GM21619 (cell line): ENCODE data around the gene MARCHF2.
"Not testable (repeated sequence)": the region's sequence is repeated elsewhere in the genome, so short reads cannot be mapped to it uniquely, and the experiment has no call there.

ENCODE experiments used
- ATAC-seq: cut with Tn5 transposase; IDR thresholded peaks from one replicate; pipeline ENCODE4 v1.9.1; 2021; ENCODE audit not compliant: unreplicated experiment

MARCHF2 gene, protein sequence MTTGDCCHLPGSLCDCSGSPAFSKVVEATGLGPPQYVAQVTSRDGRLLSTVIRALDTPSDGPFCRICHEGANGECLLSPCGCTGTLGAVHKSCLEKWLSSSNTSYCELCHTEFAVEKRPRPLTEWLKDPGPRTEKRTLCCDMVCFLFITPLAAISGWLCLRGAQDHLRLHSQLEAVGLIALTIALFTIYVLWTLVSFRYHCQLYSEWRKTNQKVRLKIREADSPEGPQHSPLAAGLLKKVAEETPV

DNA sequence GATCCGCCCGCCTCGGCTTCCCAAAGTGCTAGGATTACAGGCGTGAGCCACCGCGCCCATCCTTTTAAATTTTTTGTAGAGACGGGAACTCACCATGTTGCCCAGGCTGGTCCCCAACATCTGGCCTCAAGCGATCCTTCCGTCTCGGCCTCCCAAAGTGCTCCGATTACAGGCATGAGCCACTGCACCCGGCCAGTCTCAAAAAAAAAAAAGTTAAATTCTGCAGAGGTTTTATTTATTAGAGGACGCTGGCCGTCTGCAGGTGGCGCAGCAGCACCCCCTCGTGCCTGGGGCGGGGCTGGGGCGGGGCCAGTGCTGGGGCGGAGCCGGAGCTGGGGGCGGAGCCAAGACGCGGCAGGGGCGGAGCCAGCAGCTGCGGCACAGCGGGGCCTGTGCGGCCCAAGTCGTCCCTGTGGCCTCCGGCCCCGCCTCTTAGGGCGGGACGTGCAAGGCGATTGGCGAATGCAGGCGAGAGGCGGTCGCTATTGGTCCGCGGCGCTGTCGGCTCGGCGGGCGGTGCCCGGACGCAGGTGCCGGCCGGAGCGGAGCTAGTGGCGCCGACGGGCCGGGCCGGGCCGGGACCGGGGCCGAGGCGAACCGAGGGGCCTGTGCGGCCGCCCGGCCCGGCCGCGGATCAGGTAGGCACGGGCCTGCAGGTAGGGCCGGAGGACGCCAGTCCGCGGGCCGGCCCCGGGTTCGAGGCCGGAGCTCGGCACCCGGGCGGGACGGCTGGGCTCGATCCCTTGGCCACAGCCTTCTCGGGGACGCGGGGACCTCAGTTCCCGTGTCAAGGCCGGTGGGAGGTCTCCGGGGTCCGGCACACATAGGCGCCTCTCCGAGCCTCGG, at the start of gene MARCHF2:
MARCHF2 (plus strand) TSS at position 523 of the 846 bp plus-strand sequence. CDS start 8,536 bp downstream, outside the sequence.
- ATAC-seq: peak; percentile 99

DNA sequence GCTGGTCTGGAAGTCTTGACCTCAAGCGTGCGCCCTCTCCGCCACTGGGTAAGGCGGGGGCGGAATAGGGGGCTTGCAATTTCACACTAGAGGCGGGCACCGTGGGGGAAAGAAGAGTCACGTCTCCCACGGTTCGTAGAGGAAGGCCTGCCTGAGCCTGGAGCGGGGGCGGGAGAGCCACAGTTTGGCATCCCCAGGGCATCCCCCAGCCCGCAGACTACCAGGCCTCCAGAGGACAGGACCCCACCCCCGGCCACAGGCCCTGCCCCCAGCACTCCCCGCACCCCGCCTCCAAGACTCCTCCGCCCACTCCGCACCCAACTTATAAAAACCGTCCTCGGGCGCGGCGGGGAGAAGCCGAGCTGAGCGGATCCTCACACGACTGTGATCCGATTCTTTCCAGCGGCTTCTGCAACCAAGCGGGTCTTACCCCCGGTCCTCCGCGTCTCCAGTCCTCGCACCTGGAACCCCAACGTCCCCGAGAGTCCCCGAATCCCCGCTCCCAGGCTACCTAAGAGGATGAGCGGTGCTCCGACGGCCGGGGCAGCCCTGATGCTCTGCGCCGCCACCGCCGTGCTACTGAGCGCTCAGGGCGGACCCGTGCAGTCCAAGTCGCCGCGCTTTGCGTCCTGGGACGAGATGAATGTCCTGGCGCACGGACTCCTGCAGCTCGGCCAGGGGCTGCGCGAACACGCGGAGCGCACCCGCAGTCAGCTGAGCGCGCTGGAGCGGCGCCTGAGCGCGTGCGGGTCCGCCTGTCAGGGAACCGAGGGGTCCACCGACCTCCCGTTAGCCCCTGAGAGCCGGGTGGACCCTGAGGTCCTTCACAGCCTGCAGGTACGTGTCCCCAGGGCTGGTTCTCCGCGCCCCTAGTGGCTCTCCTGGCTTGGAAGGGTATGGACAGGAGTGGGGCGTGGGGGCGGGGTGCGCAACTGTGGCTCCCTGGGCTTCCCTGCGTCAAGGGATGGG, 49.0 kb upstream of the MARCHF2 start, which contains the start of gene ANGPTL4:
ANGPTL4 (plus strand) TSS at position 353 of the 969 bp plus-strand sequence; CDS start at position 520, 167 bp downstream.
- no peak for ATAC-seq

DNA sequence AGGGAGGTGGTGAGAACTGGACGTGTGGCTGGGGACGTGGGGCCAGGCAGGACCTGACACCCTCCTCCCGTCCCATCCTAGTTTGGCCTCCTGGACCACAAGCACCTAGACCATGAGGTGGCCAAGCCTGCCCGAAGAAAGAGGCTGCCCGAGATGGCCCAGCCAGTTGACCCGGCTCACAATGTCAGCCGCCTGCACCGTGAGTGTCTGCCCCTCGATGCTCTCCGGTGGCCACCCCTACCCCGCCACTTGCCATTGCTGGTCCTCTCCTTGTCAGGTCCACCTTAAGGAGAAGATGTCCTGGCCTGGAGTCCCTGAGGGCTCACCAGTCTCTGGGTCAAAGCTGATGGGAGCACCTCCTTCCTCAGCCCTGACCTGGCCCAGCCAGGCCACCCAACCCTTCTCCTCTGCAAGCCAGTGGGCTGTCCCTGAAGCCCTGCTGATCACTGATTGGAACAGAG, 47.0 kb upstream of the MARCHF2 start:
- no peak for ATAC-seq

DNA sequence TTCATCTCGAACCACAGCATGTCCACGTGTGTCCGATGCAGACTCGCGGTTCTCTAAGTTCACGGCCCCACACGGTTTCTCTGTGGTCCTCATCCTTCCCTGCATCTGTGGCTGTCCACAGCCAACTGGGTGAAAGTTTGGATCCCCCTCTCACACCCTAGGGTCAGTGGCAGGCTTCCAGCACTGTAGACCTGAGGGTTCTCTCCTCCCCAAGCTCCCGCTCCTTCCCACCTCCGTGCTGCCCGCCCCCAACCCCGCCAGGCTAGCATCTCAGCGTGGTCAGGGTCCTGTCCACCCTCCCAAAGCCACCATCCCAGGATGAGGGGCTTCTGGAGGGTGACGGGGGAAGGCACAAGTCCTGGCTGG, 46.2 kb upstream of the MARCHF2 start:
- ATAC-seq: no peak

DNA sequence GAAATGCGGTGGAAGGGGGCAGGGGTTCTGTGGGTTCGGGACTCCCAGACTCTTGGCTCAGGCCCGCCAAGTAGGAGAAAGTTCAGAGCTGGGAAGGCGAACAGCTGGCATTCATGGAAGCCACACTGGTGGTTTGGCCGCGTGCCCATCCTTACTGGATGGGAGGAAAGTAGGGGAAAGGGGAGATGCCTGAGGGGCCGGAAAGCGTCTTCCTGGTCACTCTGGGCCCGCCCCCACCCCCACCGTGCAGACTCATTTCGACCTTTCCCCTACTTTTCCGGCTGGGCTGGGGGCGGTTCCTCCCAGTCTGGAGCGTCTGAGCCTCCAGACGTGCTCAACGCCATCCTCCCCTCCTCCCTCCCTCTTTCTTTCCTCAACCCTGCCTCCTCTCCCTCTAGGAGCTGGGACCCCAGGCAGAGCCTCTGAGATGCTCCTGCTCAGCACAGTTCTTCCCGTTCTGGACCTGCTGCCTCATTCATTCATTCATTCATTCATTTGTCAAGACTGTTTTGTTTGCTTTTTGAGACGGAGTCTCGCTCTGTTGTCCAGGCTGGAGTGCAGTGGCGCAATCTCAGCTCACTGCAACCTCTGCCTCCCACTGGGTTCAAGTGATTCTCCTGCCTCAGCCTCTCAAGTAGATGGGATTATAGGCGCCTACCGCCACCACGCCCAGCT, 45.6 kb upstream of the MARCHF2 start:
- ATAC-seq: no peak

DNA sequence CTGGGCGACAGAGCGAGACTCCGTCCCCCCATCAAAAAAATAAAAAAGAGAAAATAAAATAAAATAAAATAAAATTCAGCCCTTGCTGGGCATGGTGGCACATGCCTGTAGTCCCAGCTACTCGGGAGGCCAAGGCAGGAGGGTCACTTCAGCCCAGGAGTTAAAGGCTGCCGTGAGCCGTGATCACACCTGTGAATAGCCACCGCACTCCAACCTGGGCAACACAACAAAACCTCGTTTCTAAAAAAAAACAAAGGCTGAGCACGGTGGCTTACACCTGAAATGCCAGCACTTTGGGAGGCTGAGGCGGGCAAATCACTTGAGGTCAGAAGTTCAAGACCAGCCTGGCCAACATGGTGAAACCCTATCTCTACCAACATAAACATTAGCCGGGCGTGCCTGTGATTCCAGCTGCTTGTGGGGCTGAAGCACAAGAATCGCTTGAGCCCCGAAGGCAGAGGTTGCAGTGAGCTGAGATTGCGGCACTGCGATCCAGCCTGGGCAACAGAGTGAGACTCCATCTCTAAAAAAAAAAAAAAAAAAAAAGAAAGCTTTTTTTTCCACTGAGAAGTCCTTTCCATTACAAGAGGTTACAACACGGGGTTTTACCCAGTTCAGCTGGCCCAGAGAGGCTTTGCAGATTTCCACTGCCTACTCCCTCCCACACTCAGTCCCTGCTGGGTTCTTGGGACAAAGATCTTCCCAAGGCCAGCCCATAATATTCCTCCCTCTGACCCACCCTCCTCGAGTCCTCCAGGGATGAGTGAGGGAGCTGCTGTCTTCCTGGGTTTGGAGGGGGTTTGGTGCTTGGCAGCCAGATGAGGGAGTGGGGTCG, 42.7 kb upstream of the MARCHF2 start:
- ATAC-seq: no peak

DNA sequence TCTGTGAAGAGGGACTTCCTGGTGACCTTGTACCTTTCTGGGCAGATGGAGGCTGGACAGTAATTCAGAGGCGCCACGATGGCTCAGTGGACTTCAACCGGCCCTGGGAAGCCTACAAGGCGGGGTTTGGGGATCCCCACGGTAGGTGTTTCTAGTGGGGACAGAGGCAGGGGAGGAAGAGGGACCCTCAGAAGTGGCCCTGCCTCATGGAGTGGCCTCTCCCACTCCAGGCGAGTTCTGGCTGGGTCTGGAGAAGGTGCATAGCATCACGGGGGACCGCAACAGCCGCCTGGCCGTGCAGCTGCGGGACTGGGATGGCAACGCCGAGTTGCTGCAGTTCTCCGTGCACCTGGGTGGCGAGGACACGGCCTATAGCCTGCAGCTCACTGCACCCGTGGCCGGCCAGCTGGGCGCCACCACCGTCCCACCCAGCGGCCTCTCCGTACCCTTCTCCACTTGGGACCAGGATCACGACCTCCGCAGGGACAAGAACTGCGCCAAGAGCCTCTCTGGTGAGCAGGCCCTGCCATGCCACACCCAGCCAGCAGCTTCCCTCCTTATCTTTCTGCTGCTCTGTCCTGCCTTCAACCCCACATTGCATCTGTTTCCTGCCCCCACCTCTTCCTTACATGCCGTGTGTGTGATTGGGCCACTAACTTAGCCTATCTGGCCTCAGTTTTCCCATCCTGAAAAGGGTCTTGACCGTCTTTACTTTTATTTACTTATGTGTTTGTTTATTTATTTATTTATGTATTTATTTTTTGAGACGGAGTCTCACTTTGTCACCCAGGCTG, 41.9 kb upstream of the MARCHF2 start:
- ATAC-seq: no peak

DNA sequence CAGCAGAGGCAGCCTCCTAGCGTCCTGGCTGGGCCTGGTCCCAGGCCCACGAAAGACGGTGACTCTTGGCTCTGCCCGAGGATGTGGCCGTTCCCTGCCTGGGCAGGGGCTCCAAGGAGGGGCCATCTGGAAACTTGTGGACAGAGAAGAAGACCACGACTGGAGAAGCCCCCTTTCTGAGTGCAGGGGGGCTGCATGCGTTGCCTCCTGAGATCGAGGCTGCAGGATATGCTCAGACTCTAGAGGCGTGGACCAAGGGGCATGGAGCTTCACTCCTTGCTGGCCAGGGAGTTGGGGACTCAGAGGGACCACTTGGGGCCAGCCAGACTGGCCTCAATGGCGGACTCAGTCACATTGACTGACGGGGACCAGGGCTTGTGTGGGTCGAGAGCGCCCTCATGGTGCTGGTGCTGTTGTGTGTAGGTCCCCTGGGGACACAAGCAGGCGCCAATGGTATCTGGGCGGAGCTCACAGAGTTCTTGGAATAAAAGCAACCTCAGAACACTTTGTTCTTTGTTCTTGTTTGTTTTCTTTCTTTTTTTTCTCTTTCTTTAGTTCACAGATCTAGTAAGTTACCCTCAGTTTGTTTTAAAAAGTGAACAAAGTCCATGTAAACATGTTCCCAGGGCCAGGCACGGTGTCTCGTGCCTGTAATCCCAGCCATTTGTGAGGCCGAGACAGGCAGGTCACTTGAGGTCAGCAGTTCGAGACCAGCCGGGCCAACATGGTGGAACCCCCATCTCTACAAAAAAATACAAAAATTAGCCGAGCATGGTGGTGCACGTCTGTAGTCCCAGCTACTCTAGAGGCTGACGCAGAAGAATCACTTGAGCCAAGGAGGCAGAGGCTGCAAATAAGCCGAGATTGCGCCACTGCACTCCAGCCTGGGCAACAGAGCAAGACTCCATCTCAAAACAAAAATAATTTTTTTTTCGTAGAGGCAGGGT, 39.0 kb upstream of the MARCHF2 start:
- ATAC-seq: no peak

DNA sequence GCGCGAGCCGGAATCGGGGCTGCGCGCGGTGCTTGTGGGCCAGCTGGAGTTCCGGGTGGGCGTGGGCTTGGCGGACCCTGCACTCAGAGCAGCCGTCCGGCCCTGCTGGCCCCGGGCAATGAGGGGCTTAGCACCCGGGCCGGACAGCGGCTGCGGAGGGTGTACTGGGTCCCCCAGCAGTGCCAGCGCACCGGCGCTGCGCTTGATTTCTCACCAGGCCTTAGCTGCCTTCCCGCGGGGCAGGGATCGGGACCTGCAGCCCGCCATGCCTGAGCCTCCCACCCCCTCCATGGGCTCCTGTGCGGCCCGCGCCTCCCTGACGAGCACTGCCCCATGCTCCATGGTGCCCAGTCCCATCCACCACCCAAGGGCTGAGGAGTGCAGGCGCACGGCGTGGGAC, 37.3 kb upstream of the MARCHF2 start:
- not testable (repeated sequence) for ATAC-seq

DNA sequence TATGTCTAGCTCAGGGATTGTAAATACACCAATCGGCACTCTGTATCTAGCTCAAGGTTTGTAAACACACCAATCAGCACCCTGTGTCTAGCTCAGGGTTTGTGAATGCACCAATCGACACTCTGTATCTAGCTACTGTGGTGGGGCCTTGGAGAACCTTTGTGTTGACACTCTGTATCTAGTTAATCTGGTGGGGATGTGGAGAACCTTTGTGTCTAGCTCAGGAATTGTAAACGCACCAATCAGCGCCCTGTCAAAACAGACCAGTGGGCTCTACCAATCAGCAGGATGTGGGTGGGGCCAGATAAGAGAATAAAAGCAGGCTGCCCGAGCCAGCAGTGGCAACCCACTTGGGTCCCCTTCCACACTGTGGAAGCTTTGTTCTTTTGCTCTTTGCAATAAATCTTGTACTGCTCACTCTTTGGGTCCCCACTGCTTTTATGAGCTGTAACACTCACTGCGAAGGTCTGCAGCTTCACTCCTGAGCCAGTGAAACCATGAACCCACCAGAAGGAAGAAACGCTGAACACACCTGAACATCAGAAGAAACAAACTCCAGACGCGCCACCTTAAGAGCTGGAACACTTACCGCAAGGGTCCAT, 36.6 kb upstream of the MARCHF2 start:
- ATAC-seq: not testable (repeated sequence)

DNA sequence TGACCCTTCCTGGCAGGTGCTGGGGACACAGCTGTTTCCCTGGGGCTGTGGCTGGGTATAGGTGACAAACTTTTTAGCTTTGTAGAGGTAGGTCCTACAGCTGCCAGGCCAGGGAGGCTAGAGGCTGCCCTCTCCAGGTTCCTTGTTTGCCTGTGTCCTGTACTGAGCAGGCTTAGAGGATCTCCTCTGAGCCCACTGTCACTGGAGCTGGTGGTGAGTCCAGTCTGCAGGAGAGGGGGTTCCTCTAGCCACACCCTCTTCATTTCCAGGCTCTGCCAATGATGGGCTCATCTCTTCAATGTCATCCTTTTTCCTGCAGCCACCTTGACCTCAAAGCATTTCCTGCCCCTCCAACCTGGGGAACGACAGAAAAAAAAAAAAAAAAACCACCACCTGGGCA, 35.5 kb upstream of the MARCHF2 start:
- no peak for ATAC-seq

DNA sequence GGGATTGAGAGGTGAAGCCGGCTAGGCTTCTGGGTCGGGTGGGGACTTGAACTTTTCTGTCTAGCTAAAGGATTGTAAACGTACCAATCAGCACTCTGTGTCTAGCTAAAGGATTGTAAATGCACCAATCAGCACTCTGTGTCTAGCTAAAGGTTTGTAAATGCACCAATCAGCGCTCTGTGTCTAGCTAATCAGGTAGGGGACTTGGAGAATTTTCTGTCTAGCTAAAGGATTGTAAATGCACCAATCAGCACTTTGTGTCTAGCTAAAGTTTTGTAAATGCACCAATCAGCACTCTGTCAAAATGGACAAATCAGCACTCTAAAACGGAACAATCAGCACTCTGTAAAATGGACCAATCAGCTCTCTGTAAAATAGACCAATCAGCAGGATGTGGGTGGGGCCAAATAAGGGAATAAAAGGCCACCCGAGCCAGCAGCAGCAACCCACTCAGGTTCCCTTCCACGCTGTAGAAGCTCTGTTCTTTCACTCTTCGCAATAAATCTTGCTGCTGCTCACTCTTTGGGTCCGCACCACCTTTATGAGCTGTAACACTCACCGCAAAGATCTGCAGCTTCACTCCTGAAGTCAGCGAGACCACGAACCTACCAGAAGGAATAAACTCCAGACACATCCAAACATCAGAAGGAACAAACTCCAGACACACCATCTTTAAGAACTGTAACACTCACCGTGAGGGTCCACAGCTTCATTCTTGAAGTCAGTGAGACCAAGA, 33.8 kb upstream of the MARCHF2 start:
- not testable (repeated sequence) for ATAC-seq

DNA sequence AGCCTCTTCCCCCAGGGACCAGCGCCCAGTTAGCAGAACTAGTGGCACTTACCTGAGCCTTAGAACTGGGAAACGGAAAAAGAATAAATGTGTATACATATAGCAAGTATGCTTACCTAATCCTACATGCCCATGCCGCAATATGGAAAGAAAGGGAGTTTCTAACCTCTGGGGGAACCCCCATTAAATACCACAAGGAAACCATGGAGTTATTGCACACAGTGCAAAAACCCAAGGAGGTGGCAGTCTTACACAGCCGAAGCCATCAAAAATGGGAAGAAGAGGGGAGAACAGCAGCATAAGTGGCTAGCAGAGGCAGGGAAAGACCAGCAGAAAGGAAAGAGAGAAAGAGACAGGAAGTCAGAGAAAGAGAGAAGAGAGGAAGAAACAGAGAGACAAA, 28.5 kb upstream of the MARCHF2 start:
- ATAC-seq: not testable (repeated sequence)

DNA sequence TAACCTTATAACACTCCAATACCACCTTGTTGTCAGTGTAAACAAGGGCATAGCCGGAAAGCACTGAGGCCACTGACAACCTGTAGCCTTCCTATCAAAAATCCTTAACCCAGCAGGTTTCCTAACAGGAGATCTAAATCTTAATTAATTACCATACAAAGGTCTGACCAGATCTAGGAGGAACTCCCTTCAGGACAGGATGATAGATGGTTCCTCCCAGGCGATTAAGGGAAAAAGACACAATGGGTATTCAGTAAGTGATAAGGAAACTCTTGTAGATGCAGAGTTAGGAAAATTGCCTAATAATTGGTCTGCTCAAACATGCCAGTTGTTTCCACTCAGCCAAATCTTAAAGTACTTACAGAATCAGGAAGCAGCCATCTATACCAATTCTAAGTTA, 28.0 kb upstream of the MARCHF2 start:
- not testable (repeated sequence) for ATAC-seq

DNA sequence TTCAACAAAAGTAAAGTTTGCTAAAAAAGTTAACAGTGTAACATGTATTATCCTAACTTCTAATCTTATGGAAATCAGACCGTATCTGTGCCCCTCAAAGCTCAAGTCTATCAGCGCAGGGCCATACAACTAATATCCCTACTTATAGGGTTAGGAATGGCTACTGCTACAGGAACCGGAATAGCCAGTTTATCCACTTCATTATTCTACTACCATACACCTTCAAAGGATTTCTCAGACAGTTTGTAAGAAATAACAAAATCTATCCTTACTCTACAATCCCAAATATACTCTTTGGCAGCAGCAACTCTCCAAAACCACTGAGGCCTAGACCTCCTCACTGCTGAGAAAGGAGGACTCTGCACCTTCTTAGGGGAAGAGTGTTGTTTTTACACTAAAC, 27.5 kb upstream of the MARCHF2 start:
- ATAC-seq: not testable (repeated sequence)

DNA sequence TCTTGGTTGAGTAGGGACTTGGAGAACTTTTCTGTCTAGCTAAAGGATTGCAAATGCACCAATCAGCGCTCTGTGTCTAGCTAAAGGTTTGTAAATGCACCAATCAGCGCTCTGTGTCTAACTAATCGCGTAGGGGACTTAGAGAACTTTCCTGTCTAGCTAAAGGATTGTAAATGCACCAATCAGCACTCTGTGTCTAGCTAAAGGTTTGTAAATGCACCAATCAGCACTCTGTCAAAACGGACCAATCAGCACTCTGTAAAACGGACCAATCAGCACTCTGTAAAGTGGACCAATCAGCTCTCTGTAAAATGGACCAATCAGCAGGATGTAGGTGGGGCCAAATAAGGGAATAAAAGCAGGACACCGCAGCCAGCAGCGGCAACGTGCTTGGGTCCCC, 26.7 kb upstream of the MARCHF2 start:
- not testable (repeated sequence) for ATAC-seq

DNA sequence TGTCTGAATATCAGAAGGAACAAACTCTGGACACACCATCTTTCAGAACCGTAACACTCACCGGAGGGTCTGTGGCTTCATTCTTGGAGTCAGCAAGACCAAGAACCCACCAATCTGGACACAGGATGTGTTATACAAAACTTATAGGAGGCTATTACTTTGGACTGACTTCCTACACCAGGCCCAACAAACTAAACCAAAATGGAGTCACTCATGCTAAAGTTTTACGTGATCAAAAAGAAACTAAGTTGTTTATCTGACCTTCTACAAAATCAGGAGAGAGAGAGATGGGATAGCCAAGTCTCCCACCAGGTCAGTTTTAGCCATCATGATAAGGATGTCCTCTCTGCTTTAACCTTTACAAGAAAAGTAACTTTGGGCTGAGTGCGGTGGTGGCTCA, 26.1 kb upstream of the MARCHF2 start:
- no peak for ATAC-seq
